GM12864 (cell line): ENCODE data around the gene NEK6.

Source experiments
- DNase-seq: peaks from one replicate; pipeline ENCODE4 v3.0.0-alpha.2; 2011; ENCODE audit warnings: low read depth
- H3K4me3 ChIP-seq: 2 replicates; pipeline ENCODE4 v1.5.1; 2011; ENCODE audit warnings: mild to moderate bottlenecking, low read depth, low read length, control low read depth
- TF ChIP-seq, protein P1 (sequence below): IDR thresholded peaks from 2 replicates; pipeline ENCODE4 v1.5.1; 2011; ENCODE audit warnings: low read depth, mild to moderate bottlenecking, moderate library complexity, low read length, control low read depth, inconsistent platforms; ENCODE audit errors: missing control alignments

Gene NEK6

DNA sequence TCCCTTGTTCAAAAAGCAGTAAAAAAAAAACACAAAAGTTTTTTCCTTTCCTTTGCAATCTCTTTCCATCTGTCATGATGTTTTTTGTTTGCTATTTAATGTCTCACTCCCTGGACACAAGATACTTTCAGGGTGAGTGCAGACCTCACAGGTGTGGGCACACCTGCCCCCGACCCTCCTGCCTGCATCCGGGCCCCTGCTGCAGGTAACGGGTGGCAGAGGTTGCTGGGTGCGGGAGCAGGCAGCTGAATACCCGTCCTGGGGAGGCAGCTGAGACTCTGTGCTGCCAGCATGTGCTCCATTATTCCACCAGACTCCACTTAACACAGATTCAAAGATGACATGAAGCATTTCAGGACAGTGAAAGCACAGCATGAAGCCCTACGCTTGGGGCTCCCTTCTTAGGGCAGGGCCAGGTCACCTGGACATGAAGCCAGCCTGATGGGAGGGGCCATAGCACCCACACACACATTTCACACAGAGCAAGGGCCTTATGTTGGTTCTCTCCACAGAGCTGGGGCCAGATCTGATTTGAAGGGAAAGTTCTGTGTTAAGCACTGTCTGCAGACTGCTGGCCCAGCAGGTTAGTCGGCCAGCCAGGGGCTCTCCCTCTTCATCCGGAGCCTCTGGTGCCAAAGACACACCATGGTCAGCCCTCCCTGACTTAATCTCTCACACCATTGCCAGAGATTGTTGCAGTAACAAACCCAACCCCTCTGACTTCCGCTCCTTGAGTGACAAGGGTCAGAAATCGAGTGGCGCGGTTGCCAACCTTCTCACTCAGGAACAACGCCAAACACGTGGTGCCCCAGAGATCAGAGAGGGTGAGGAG, 13.0 kb downstream of the NEK6 start:
- H3K4me3 ChIP-seq, result no peak overlapping the region
- DNase-seq, result no peak
- TF ChIP-seq, protein P1, sequence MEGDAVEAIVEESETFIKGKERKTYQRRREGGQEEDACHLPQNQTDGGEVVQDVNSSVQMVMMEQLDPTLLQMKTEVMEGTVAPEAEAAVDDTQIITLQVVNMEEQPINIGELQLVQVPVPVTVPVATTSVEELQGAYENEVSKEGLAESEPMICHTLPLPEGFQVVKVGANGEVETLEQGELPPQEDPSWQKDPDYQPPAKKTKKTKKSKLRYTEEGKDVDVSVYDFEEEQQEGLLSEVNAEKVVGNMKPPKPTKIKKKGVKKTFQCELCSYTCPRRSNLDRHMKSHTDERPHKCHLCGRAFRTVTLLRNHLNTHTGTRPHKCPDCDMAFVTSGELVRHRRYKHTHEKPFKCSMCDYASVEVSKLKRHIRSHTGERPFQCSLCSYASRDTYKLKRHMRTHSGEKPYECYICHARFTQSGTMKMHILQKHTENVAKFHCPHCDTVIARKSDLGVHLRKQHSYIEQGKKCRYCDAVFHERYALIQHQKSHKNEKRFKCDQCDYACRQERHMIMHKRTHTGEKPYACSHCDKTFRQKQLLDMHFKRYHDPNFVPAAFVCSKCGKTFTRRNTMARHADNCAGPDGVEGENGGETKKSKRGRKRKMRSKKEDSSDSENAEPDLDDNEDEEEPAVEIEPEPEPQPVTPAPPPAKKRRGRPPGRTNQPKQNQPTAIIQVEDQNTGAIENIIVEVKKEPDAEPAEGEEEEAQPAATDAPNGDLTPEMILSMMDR, result no peak

DNA sequence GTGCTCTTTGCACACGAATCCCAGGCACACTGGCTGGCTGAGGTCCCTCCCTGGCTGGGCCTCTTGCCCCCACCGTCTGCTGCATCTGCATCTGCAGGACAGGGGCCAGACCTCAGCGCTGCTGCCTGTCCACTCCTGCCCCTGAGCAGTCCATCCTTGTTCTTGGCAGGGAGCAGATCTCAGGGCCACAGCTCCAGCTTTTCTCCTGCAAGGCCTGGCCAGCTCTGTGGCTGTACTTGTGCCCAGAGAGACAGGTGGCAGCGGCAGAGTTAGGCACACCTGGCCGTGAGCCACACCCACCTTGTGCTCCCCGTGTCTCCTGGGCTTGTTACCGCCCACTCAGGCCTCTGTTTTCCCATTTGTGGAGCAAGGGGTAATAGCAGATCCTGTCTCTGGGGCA, 13.9 kb downstream of the NEK6 start:
- TF ChIP-seq, protein P1, result no peak
- DNase-seq, result no peak
- H3K4me3 ChIP-seq, result no peak overlapping the region

DNA sequence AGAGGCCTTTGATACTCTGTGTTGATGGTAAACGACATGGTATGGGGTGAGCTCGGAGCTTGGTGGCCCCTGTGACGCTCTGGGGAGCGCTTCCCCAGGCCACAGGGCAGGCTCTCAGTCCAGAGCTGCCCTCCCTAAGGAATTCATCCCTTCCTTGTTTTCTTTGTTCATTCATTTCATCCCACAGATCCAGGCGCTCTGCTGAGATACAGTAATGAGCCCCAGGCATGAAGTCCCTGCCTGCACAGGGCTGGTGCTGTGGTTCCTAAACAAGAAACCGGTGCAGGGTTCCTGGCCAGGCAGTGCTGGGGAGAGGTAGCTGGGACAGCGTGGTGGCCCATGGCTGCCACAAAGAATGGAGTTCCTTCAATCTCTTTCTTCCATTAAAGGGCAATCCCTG, 14.4 kb downstream of the NEK6 start:
- H3K4me3 ChIP-seq, result no peak overlapping the region
- DNase-seq, result no peak
- TF ChIP-seq, protein P1, result no peak

DNA sequence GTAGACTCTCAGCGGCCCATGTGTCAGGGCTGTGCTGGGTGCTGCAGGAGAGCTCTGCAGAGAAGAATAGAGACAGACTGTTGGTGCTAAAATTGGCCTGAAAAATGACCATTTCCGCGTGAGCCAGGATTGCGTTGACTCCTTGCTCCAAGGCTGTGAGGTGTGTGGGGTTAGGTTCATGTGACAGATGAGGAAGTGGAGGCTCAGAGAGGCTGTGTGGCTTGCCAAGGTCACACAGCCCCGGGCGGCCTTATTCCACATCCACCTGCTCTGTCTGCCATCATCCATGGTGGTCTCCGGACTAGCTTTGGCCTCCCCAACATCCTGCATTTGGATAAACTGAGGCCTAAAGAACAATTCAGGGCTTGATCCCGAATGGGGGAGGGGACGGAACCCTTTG, 15.2 kb downstream of the NEK6 start:
- no peak for DNase-seq
- TF ChIP-seq, protein P1, result no peak
- no peak overlapping the region for H3K4me3 ChIP-seq

DNA sequence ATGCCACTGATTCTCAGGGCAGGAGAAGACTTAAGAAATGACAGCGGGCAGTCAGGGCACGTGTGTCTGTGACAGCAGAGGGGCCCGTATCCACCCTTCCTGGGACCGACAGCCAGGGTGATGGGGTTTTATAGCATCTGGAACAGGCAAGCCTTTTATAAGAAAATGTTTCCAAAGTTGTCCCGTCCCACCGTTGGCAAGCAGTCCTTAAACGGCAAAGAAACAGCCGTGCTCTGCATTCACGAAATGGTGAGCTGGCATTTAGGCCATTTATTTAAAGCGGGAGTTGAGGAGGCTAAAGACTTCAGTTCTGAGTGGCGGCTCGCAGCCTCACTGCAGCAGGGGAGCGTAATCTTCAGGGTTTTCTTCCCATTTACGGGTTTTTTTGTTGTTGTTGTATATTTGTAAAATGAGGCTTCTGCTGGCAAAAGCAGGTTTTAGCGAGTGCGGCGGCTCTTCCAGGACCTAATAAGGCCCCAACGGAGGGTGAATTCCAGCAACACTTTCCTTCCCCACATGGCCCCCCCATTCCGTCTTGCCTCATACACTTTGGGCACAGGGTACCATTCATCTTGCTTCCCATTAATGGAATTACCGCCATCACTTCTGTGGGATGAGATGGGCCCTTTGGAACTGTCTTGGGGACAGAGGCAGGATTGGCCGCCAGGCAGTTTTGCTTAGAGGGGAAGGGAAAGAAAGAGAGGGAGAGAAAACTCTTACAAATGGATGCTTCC, 15.8 kb downstream of the NEK6 start:
- DNase-seq, result no peak
- TF ChIP-seq, protein P1, result no peak
- H3K4me3 ChIP-seq, result no peak overlapping the region

DNA sequence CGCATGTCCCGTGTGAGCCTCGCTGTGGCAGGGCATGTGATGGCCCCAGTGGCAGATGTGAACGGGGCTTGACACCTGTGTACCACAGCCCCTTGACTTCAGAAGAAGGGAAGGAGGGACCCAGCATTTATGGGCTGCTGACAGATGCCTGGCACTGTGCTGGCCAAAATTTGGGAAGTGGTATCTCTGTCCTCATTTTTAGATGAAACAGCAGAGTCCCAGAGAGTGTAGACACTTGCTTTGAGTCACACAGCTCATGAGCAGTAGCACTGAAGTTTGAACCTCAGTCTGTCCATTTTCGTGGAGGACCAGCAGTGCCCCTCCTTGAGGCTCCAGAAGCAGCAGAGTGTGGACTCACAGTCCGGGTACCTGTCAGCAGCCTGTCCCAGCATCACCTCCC, 16.5 kb downstream of the NEK6 start:
- TF ChIP-seq, protein P1, result no peak
- no peak overlapping the region for H3K4me3 ChIP-seq
- DNase-seq, result no peak
